WTC11 (cell line): Measurements from ENCODE around the gene SNX14. TPM values are rescaled to one million over a fixed set of nuclear protein-coding genes. Genes with fewer than 3 reads are reported as not detected.
A peak's percentile ranks its signal among the peaks of the same experiment; 100 is the strongest.

ENCODE experiments used
- ATAC-seq: fragments of 200-7000 bp; cut with Tn5 transposase; 2 replicates; pipeline ENCODE4 v1.10.0; 2021; ENCODE audit warnings: mild to moderate bottlenecking, moderate library complexity
- Bru-seq: library from RNA; stranded (reverse); fragments of 400-500 nt; gene quantifications from one replicate; lab custom pipeline; 2021; lab: Mats Ljungman, UMichigan
- CTCF ChIA-PET: fragments of 300-600 bp; sonication (Branson Sonifier 250); formaldehyde crosslinking; loops from one replicate; lab custom pipeline; 2021; ENCODE audit warnings: antibody characterized with exemption; lab: Charles Lee
- POLR2A ChIA-PET: fragments of 350-600 bp; sonication (Branson Sonifier 250); formaldehyde crosslinking; loops from one replicate; lab custom pipeline; 2021; ENCODE audit warnings: antibody characterized with exemption; lab: Charles Lee
- DNase-seq: peaks from one replicate; pipeline ENCODE4 v3.0.0; 2021; ENCODE audit warnings: low spot score
- H3K27ac Mint-ChIP-seq: 2 replicates; pipeline ENCODE4 v1.8.0; 2021; ENCODE audit warnings: mixed read lengths
- H3K27me3 Mint-ChIP-seq: 2 replicates; pipeline ENCODE4 v1.8.0; 2021; ENCODE audit warnings: low read depth, mild to moderate bottlenecking, moderate library complexity, mixed read lengths
- H3K36me3 Mint-ChIP-seq: 2 replicates; pipeline ENCODE4 v1.8.0; 2021; ENCODE audit warnings: mixed read lengths
- H3K4me1 Mint-ChIP-seq: 2 replicates; pipeline ENCODE4 v1.8.0; 2022; ENCODE audit warnings: mixed read lengths
- H3K4me3 Mint-ChIP-seq: 2 replicates; pipeline ENCODE4 v1.8.0; 2021; ENCODE audit warnings: mild to moderate bottlenecking, moderate library complexity, mixed read lengths
- H3K9me3 Mint-ChIP-seq: 2 replicates; pipeline ENCODE4 v1.8.0; 2021; ENCODE audit warnings: mixed read lengths
- AR ChIP-seq: fragments of 250-450 bp; sonication (Bioruptor Pico); IDR thresholded peaks from 2 replicates; pipeline ENCODE4 v1.9.0; 2021; ENCODE audit warnings: mild to moderate bottlenecking
- ATF2 ChIP-seq: sonication (generic); formaldehyde crosslinking; IDR thresholded peaks from 2 replicates; pipeline ENCODE4 v1.8.1; 2022; ENCODE audit warnings: low read depth, missing genetic modification reagents, borderline replicate concordance
- ATF3 ChIP-seq: sonication (generic); formaldehyde crosslinking; conservative IDR thresholded peaks from 2 replicates; pipeline ENCODE4 v1.8.1; 2022; ENCODE audit warnings: mild to moderate bottlenecking, missing genetic modification reagents
- CBFB ChIP-seq: sonication (generic); formaldehyde crosslinking; IDR thresholded peaks from 2 replicates; pipeline ENCODE4 v1.8.1; 2022; ENCODE audit warnings: mild to moderate bottlenecking, low read depth, missing genetic modification reagents
- CREM ChIP-seq: sonication (generic); formaldehyde crosslinking; IDR thresholded peaks from 2 replicates; pipeline ENCODE4 v1.8.1; 2022; ENCODE audit warnings: mild to moderate bottlenecking, missing genetic modification reagents, moderate library complexity
- EMX1 ChIP-seq: fragments of 250-450 bp; sonication (Bioruptor Pico); IDR thresholded peaks from 2 replicates; pipeline ENCODE4 v1.8.0; 2021; ENCODE audit warnings: mild to moderate bottlenecking
- FOXJ3 ChIP-seq: sonication (generic); formaldehyde crosslinking; IDR thresholded peaks from 2 replicates; pipeline ENCODE4 v1.9.0; 2021; ENCODE audit warnings: missing genetic modification reagents, mild to moderate bottlenecking, borderline replicate concordance
- GABPB1 ChIP-seq: sonication (generic); formaldehyde crosslinking; IDR thresholded peaks from 2 replicates; pipeline ENCODE4 v1.8.1; 2023; ENCODE audit warnings: mild to moderate bottlenecking, missing genetic modification reagents
- HMGXB4 ChIP-seq: sonication (generic); formaldehyde crosslinking; IDR thresholded peaks from 2 replicates; pipeline ENCODE4 v1.8.1; 2023; ENCODE audit warnings: mild to moderate bottlenecking, moderate library complexity, missing genetic modification reagents
- IRF1 ChIP-seq: sonication (generic); formaldehyde crosslinking; IDR thresholded peaks from 2 replicates; pipeline ENCODE4 v1.8.0; 2023; ENCODE audit warnings: missing genetic modification reagents
- JUN ChIP-seq: sonication (generic); formaldehyde crosslinking; IDR thresholded peaks from 2 replicates; pipeline ENCODE4 v1.8.0; 2023; ENCODE audit warnings: mild to moderate bottlenecking, missing genetic modification reagents
- MYBL2 ChIP-seq: sonication (generic); formaldehyde crosslinking; IDR thresholded peaks from 2 replicates; pipeline ENCODE4 v1.8.1; 2023; ENCODE audit warnings: mild to moderate bottlenecking, moderate library complexity, missing genetic modification reagents
- NFATC4 ChIP-seq: fragments of 250-450 bp; sonication (Bioruptor Pico); IDR thresholded peaks from 2 replicates; pipeline ENCODE4 v1.9.0; 2021; ENCODE audit warnings: mild to moderate bottlenecking
- NR1H2 ChIP-seq: sonication (generic); formaldehyde crosslinking; IDR thresholded peaks from 2 replicates; pipeline ENCODE4 v1.9.0; 2021; ENCODE audit warnings: mild to moderate bottlenecking, moderate library complexity, missing genetic modification reagents
- PRRX2 ChIP-seq: fragments of 250-450 bp; sonication (Bioruptor Pico); IDR thresholded peaks from 2 replicates; pipeline ENCODE4 v1.8.0; 2021; ENCODE audit warnings: mild to moderate bottlenecking
- RORB ChIP-seq: fragments of 250-450 bp; sonication (Bioruptor Pico); IDR thresholded peaks from 2 replicates; pipeline ENCODE4 v1.9.0; 2021; ENCODE audit warnings: mild to moderate bottlenecking
- SMAD3 ChIP-seq: sonication (generic); formaldehyde crosslinking; IDR thresholded peaks from 2 replicates; pipeline ENCODE4 v1.8.0; 2022; ENCODE audit warnings: missing genetic modification reagents, mild to moderate bottlenecking, borderline replicate concordance
- STAT6 ChIP-seq: sonication (generic); formaldehyde crosslinking; conservative IDR thresholded peaks from 2 replicates; pipeline ENCODE4 v1.8.1; 2023; ENCODE audit warnings: mild to moderate bottlenecking, low read depth, missing genetic modification reagents, moderate library complexity
- TP53 ChIP-seq: sonication (generic); formaldehyde crosslinking; IDR thresholded peaks from 2 replicates; pipeline ENCODE4 v1.8.1; 2023; ENCODE audit warnings: mild to moderate bottlenecking, missing genetic modification reagents
- ZBTB43 ChIP-seq: sonication (generic); formaldehyde crosslinking; IDR thresholded peaks from 2 replicates; pipeline ENCODE4 v1.8.1; 2023; ENCODE audit warnings: mild to moderate bottlenecking, missing genetic modification reagents
- ZNF263 ChIP-seq: sonication (generic); formaldehyde crosslinking; IDR thresholded peaks from 2 replicates; pipeline ENCODE4 v1.8.1; 2022; ENCODE audit warnings: low read depth, mild to moderate bottlenecking, moderate library complexity, missing genetic modification reagents
- ZNF317 ChIP-seq: sonication (generic); formaldehyde crosslinking; IDR thresholded peaks from 2 replicates; pipeline ENCODE4 v1.8.1; 2023; ENCODE audit warnings: low read depth, mild to moderate bottlenecking, moderate library complexity, missing genetic modification reagents, borderline replicate concordance
- ZNF416 ChIP-seq: fragments of 250-450 bp; sonication (Bioruptor Pico); IDR thresholded peaks from 2 replicates; pipeline ENCODE4 v1.9.0; 2021; ENCODE audit warnings: mild to moderate bottlenecking, inconsistent platforms
- long read RNA-seq, 3 experiments: library from RNA in 1 of 3; library from capped mRNA in 1 of 3; library from polyadenylated mRNA in 1 of 3; unstranded in 2 of 3; stranded (forward) in 1 of 3; transcript quantifications; one replicate each; pipeline ENCODE4 v2.0.0, GENCODE V29; 2021
- total RNA-seq: library from RNA; stranded (reverse); gene quantifications from 3 replicates; pipeline ENCODE4 v1.2.3, GENCODE V29; 2021

The SNX14 gene
- total RNA-seq, result 34.3 to 42.6 TPM (median 36.4 TPM) in 3 replicates
- Bru-seq, nascent RNA, result percentile 74 among the genes with signal in this experiment
- long read RNA-seq, experiment 1, transcript SNX14-203 (28 exons, 3,111 nt), result minor isoform, 17 of 380 reads
- long read RNA-seq, experiment 1, transcript SNX14-201 (29 exons, 3,486 nt), result major isoform, 48 of 380 reads
- long read RNA-seq, experiment 1, transcript SNX14-210 (29 exons, 3,193 nt), result minor isoform, 10 of 380 reads
- long read RNA-seq, experiment 1, partial matches to known transcripts, result 123 of 380 reads
- long read RNA-seq, experiment 1, other reads (novel, unspliced or antisense), result 176 of 380 reads
- long read RNA-seq, experiment 2, partial matches to known transcripts, result 8 of 32 reads
- long read RNA-seq, experiment 2, other reads (novel, unspliced or antisense), result 17 of 32 reads
- long read RNA-seq, experiment 3, transcript SNX14-201 (29 exons, 3,486 nt), result major isoform, 5 of 11 reads
- long read RNA-seq, experiment 3, partial matches to known transcripts, result 1 of 11 reads
- long read RNA-seq, experiment 3, other reads (novel, unspliced or antisense), result 3 of 11 reads

GRCh38 chr6:85593438-85594196, at the start of gene SNX14:
SNX14 (minus strand) TSS chr6:85593858; CDS start chr6:85593718, 140 bp downstream.
- Mint-ChIP-seq H3K27me3 (peaks cover 18% of the 10 kb centered on the region), H3K4me1 (peaks cover 16% of the 10 kb centered on the region), H3K27ac (peak within 1 kb of the TSS; percentile 97), H3K36me3 (peaks cover 7% of the 10 kb centered on the region), H3K4me3 (peak within 1 kb of the TSS; percentile 96), H3K9me3 (peaks cover 10% of the 10 kb centered on the region)
- ATAC-seq (peak; percentile 79), DNase-seq (peak; percentile 75)
- POLR2A ChIA-PET, result interaction anchor here (0.6 to 2.2 kb wide), 6 partner anchors 8 to 144 kb away, joined by 3 to 19 read pairs (median 4); partner anchors contain the start of gene SYNCRIP
- CTCF ChIA-PET, result interaction anchor here (0.7 to 1.5 kb wide), 4 partner anchors 13 to 819 kb away, joined by 3 to 5 read pairs (median 4); partner anchors contain the start of gene NT5E
- TF ChIP-seq ZNF317 (CRISPR knock-in tag) (no peak), ATF2 (CRISPR knock-in tag) (no peak), NR1H2 (no peak), CBFB (CRISPR knock-in tag) (peak; percentile 83; the same call in 1 of the 2 replicates), ZNF416 (no peak), FOXJ3 (CRISPR knock-in tag) (no peak), HMGXB4 (CRISPR knock-in tag) (peak; percentile 84; the same call in 1 of the 2 replicates), NFATC4 (CRISPR knock-in tag) (no peak), STAT6 (0 out of 2 replicates have a peak, but pooled peaks have one; percentile 77), ZNF263 (CRISPR knock-in tag) (peak; percentile 95), TP53 (no peak; the same call in 1 of the 2 replicates), JUN (CRISPR knock-in tag) (no peak; the same call in 1 of the 2 replicates), AR (CRISPR knock-in tag) (no peak), ATF3 (no peak), RORB (CRISPR knock-in tag) (no peak), MYBL2 (CRISPR knock-in tag) (no peak; the same call in 1 of the 2 replicates), IRF1 (CRISPR knock-in tag) (0 out of 2 replicates have a peak, but pooled peaks have one; percentile 32), EMX1 (no peak), ZBTB43 (CRISPR knock-in tag) (peak; percentile 86; the same call in 1 of the 2 replicates), PRRX2 (CRISPR knock-in tag) (0 out of 2 replicates have a peak, but pooled peaks have one; percentile 8), GABPB1 (peak; percentile 63), SMAD3 (CRISPR knock-in tag) (peak; percentile 86), CREM (CRISPR knock-in tag) (no peak)
